ENCODE data around the gene ASTN1.

ASTN1 gene

GRCh38 chr1:176998183-176998795, 166.2 kb downstream of the ASTN1 start:
- TF ChIP-seq CTCF (IDR thresholded peaks at IDR 0.05; ENCODE audit: insufficient read depth, low read length, poor library complexity, severe bottlenecking): no peak
- H3K4me3 ChIP-seq (replicated peaks; ENCODE audit: low read depth, low read length): no peak overlapping the region
- H3K36me3 ChIP-seq (ENCODE audit: control insufficient read depth, insufficient read depth, low read length): no peaks in the 10 kb centered on the region
- no peaks in the 10 kb centered on the region; the same call in 1 of the 2 replicates for H3K27me3 ChIP-seq (replicated peaks; ENCODE audit: control insufficient read depth, insufficient read depth, low read length)
- DNase-seq (ENCODE audit: extremely low read depth, insufficient read length): no peak

- H3K4me3 ChIP-seq (replicated peaks; ENCODE audit: low read depth, low read length): no peak overlapping the region
- no peak for DNase-seq (ENCODE audit: extremely low read depth, insufficient read length)
- no peak for TF ChIP-seq CTCF (IDR thresholded peaks at IDR 0.05; ENCODE audit: insufficient read depth, low read length, poor library complexity, severe bottlenecking)
- H3K27me3 ChIP-seq (replicated peaks; ENCODE audit: control insufficient read depth, insufficient read depth, low read length): no peaks in the 10 kb centered on the region; the same call in 1 of the 2 replicates
- H3K36me3 ChIP-seq (ENCODE audit: control insufficient read depth, insufficient read depth, low read length): no peaks in the 10 kb centered on the region
Measured at GRCh38 chr1:176996456-176997090, 167.9 kb downstream of the ASTN1 start.

- no peak for TF ChIP-seq CTCF (IDR thresholded peaks at IDR 0.05; ENCODE audit: insufficient read depth, low read length, poor library complexity, severe bottlenecking)
- DNase-seq (ENCODE audit: extremely low read depth, insufficient read length): no peak
- H3K27me3 ChIP-seq (replicated peaks; ENCODE audit: control insufficient read depth, insufficient read depth, low read length): no peaks in the 10 kb centered on the region; the same call in 1 of the 2 replicates
- H3K36me3 ChIP-seq (ENCODE audit: control insufficient read depth, insufficient read depth, low read length): no peaks in the 10 kb centered on the region
- H3K4me3 ChIP-seq (replicated peaks; ENCODE audit: low read depth, low read length): no peak overlapping the region
Measured at GRCh38 chr1:176994931-176995596, 169.4 kb downstream of the ASTN1 start.

GRCh38 chr1:176993587-176993986, 170.9 kb downstream of the ASTN1 start:
- H3K36me3 ChIP-seq (ENCODE audit: control insufficient read depth, insufficient read depth, low read length): no peaks in the 10 kb centered on the region
- no peak overlapping the region for H3K4me3 ChIP-seq (replicated peaks; ENCODE audit: low read depth, low read length)
- no peaks in the 10 kb centered on the region; the same call in 1 of the 2 replicates for H3K27me3 ChIP-seq (replicated peaks; ENCODE audit: control insufficient read depth, insufficient read depth, low read length)
- TF ChIP-seq CTCF (IDR thresholded peaks at IDR 0.05; ENCODE audit: insufficient read depth, low read length, poor library complexity, severe bottlenecking): no peak
- no peak for DNase-seq (ENCODE audit: extremely low read depth, insufficient read length)

- no peak for DNase-seq (ENCODE audit: extremely low read depth, insufficient read length)
- Histone ChIP-seq H3K36me3 (ENCODE audit: control insufficient read depth, insufficient read depth, low read length) (no peaks in the 10 kb centered on the region), H3K4me3 (replicated peaks; ENCODE audit: low read depth, low read length) (no peak overlapping the region), H3K27me3 (replicated peaks; ENCODE audit: control insufficient read depth, insufficient read depth, low read length) (no peaks in the 10 kb centered on the region; the same call in 1 of the 2 replicates)
- no peak for TF ChIP-seq CTCF (IDR thresholded peaks at IDR 0.05; ENCODE audit: insufficient read depth, low read length, poor library complexity, severe bottlenecking)
Measured at GRCh38 chr1:176989754-176990153, 174.8 kb downstream of the ASTN1 start.

Data from GM06990 (cell line).